Activated T-cell treated with anti-CD3 and anti-CD28 coated beads for 48 hours (primary cell): ENCODE measurements around the gene ING5.

ENCODE experiments used
- DNase-seq: peaks from one replicate; pipeline ENCODE4 v3.0.0-alpha.2; 2020; ENCODE audit warnings: low read depth

The ING5 gene

GRCh38 chr2:241672243-241673188 is 29.3 kb upstream of the ING5 start:
- no peak for DNase-seq

- no peak for DNase-seq
These were observed 28.6 kb upstream of the ING5 start for GRCh38 chr2:241673189-241673663.

DNA sequence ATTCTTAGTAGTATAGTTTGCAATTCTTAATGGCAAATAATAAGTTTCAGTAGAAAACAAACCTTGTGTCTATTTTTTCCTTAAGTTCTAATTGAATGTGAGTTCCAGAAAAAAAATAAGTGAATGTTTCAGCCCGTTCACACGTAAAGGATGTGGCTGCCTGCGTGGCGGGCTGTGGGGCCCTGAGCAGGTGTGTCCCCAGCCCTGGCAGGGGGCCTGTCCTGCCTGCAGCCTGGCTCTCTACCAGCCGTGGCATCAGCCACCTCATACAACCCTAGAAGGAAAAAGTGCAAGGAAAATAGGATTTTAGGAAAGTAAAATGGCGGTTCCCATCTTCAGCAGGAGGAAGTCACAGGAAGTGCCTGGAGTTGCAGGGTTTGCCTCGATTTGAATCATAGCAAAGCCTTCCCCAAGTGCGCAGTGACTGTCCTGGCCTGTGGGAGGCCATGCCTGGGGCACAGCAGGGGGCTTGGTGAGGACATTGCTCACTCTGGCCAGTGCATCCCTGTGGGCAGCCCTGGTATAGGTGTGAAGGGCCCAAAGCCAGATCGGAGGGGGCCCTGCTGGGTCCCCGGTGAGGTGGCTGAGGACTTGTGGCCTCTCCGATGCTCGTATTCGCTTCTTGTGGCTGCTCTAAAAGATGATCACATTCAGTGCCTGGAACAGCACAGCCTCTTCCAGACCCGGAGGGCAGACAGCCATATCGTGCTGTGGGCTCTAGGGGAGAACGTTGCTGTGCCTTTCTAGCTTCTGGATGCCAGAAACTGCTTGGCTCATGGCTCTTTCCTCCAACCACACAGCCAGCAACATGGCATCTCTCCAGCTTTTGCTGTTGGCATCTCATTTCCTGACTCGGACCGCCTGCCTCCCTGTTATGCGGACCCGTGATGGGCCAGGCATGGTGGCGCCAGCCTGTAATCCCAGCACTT is 27.8 kb upstream of the ING5 start:
- no peak for DNase-seq

DNA sequence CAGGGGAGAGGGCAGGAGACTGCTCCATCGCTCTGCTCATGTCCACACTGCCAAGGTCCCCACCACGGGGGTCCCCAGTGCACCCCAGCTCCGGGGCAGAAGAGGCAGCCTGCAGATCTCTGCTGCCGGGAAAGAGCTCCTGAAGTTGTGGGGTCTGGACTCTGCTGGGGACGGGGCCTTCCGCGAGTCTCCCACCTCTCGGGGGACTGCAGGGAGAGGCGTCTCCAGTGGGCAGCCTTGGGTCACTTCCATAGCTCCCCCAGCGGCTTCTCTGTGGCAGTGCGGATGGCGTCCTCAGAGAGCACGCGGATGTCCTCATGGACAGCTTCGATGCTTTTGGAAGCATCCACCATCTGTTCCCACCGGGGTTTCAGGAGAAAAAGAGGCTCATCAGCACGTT is 26.0 kb upstream of the ING5 start:
- no peak for DNase-seq

GRCh38 chr2:241676665-241677064 is 25.2 kb upstream of the ING5 start:
- no peak for DNase-seq

- DNase-seq = no peak
These were observed 24.4 kb upstream of the ING5 start for GRCh38 chr2:241677392-241677791.

GRCh38 chr2:241678307-241678706 is 23.5 kb upstream of the ING5 start:
- DNase-seq = no peak

- DNase-seq = no peak
These were observed 22.9 kb upstream of the ING5 start for GRCh38 chr2:241678784-241679540.

GRCh38 chr2:241680044-241680443 is 21.8 kb upstream of the ING5 start:
- DNase-seq = no peak

DNA sequence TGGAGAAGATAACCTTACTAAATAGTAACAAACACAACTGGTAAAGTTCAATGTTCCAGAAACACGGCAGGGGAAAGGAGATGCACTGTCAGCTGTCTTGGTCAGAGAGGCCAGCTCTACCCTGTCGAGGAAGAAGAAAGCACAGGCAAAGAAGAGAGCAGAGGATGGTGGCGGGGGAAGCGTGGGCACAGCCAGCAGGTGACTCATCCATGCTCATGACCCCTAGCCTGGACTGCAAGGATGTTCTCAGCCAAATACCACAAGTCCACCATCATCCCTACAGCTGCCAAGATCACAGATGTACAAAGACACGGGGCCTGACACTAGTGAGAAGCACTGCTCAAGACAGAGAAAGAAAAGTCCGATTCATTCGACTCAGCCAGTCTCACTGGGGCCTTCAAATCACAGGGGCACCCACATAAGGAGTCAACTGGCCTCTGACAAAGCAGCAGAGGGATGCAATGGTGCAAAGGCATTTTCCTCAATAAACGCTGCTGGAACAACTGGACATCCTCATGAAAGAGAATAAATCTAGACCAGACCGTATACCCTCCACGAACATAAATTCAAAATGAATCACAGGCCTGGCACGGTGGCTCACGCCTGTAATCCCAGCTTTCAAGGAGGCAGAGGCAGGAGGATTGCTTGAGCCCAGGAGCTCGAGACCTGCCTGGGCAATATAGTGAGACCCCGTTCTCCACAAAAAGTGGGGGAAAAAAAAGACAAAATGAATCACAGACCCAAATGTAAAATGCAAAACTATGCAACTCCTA is 20.8 kb upstream of the ING5 start:
- no peak for DNase-seq

GRCh38 chr2:241686324-241686649 is 15.6 kb upstream of the ING5 start:
- peak; percentile 15 for DNase-seq

DNA sequence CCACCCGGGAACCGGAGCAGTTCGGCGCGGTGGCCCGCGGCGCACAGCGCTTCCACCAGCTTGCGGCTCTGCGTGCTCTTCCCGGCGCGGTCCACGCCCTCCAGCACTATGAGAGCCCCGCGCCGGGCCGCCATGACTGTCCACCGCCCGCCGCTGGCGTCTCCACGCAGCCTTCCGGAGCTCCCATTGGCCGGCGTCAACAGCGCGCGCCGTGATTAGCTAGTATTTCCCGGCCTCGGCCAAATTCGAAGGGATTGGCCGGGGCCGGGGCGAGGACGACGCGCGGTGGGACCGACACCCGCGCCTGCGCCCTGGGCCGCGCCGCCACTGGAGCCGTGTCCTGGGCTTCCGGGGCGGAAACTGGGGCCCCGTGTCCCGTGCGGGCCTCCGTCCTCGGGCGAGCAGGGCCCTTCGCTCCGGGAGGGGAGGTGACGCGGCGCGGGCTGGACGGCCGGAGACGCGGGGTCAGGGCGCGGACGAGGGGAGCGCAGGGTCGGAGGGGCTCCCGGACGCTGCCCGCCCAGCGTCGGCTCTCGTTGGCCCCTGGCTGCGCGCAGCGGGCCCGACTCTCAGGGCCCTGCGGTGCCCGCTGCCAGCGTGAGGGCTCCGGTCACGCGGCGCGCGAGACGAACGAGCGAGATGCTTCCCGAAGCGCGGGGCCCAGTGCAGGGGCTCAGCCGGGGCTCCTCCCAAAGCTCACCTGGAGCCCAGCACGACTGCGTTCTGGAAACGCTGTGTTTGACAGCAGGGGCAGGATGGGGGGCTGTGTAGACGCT is 15.0 kb upstream of the ING5 start, which contains the start of gene DTYMK:
TSS of gene DTYMK (minus strand) at position 166 of the 776 bp plus-strand sequence. CDS start at position 134, 32 bp downstream.
- DNase-seq = peak; percentile 96

DNA sequence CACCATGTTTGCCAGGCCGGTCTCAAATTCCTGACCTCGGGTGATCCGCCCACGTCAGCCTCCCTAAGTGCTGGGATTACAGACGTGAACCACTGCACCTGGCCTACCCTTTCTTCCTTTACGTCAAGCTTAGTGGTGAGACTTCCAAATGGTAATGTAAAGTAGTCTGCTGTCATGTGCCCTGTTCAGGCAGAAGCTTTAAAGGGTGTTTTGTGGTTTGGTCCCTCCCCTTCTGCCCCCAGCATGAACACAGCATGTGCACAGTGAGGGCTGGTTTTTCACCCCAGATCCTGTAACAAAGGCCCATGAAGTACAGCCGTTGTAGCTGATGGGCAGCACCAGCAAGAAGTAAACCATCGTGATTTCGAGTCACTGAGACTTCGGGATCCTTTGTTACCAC is 12.5 kb upstream of the ING5 start:
- DNase-seq = no peak

DNA sequence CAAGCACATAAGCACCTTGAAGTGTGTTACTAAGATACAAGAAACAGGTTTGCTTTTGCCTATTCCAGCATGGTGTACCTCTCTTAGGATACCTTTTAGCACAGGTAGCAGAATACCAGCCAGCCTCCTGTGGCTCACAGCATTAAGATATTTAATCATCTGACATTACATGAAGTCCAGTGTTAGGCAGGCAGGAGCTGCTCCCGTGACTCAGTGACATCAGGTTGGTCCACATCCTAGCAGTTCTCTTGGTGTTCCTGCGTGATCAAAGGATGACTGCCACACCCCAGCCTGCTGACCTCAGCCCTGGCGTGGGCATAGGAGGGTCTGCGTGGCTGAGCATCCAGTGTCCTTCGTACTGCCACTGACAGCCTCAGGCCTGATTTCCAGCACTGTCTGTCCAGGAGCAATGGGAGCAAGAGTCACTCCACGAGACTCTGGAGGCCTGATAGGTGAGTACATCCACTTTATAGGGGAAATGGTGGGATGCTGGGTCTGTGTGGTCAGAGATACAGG is 11.6 kb upstream of the ING5 start:
- no peak for DNase-seq

GRCh38 chr2:241692448-241692847 is 9.4 kb upstream of the ING5 start:
- no peak for DNase-seq

DNA sequence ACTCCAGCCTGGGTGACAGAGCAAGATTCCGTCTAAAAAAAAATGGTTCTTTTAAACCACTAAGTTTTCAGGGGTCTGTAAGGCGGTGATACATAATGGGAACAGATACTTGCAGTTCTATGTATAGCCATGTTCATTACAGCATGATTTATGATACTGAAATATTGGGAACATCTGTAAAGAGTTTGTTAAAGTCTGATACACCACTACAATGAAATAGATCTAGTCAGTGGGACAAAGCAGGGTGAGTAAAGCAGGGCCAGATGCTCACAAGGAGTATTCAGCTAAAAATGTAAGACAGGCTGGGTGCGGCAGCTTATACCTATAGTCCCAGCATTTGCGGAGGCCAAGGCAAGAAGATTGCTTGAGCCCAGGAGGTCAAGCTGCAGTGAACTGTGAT is 6.2 kb upstream of the ING5 start:
- DNase-seq = no peak

GRCh38 chr2:241701149-241701398 is 765 bp upstream of the ING5 start:
- DNase-seq = no peak

DNA sequence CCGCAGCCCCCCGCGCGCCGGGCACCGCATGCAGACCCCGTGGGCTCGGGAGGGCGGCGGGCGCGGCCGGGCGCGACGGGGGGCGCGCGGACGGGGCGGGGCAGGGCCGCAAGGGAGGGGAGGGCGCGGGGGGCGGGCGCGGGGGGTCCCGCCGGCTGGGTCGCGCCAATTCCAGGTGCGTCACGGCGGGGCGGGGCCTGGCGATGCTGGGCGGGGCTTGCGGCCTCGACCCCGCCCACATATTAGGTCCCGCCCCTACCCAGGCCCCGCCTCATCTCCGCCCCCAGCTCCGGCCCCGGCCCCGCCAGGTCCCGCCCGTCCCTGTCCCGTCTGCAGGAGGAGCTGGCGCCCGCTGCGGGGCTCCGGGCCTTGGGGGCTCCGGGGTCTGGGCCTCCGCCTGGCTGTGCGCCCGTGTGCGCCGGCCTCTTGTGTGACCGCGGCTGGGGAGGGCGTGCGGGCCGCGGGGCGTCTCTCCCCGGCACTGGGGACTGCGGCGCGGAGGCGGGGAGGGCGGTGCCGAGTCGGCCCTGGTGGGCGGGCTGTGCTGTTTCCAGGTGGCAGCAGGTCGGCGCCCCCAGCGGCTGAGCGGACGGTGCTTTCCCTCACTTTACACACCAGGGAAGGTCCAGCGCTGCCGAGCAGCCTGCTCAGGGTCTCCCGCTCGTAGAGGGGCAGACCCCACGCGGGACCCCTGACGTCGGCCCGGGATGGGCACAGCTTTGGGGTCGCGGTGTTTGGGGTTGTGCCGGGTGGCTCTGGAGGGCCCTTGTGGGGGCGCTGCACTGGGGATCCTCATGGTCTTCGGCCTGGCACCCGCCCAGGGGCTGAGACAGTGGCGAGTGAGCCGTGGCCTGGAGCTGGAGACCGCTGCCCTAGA is 554 bp downstream of the ING5 start:
- DNase-seq = peak; percentile 87

DNA sequence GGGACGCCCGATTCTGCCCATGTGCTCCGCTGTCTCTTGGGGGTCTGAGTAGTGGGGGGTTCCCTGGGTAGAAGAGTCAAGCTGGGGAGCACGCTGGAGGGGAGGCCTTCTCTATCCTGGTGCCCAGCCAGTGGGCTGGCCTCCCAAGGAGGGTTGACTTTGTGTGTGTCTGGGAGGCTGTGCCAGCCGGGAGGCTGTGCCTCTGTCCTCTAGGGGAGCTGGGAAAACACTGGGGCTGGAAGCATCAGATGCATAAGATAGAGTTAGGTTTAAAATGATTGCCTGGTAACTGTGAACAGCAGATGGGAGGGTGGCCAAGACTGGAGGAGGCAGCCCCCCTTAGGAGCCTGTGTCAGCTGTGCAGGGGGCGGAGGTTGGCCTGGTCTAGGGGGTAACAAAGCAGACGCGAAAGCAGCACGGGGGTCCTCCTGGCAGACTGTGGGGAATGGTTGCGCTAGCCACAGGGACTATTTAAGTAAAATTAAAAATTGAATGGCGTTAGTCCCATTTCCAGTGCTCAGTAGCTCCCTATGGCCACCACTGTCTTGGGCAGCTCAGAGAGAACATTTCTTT is 1.3 kb downstream of the ING5 start:
- DNase-seq = no peak
